SH-SY5Y (cell line): ENCODE measurements around the gene PHLDB2.

Source experiments
- GATA2 ChIP-seq: IDR thresholded peaks from 2 replicates; pipeline ENCODE4 v1.6.1; 2011; ENCODE audit warnings: mild to moderate bottlenecking, low read depth, low read length
- GATA3 ChIP-seq: IDR thresholded peaks from 2 replicates; pipeline ENCODE4 v1.6.1; 2011; ENCODE audit warnings: low read depth, mild to moderate bottlenecking, low read length, moderate library complexity

- no peak for TF ChIP-seq GATA3
- no peak for TF ChIP-seq GATA2
Observed at GRCh38 chr3:111831840-111832239, 27.2 kb upstream of the PHLDB2 start.
